Stimulated activated CD8-positive, alpha-beta memory T cell treated with anti-CD3 and anti-CD28 coated beads, Interleukin-12 subunit alpha, Interleukin-12 subunit beta, amount 100 ng/mL, for 24 hours (primary cell): ENCODE measurements around the gene STK10.
"Not testable (repeated sequence)": the region's sequence is repeated elsewhere in the genome, so short reads cannot be mapped to it uniquely, and the experiment has no call there.

Source experiments
- DNase-seq: peaks from one replicate; pipeline ENCODE4 v3.0.0-alpha.2; 2020; ENCODE audit errors: extremely low read depth

STK10 gene

GRCh38 chr5:172166030-172166826, 21.8 kb downstream of the STK10 start:
- DNase-seq = no peak

GRCh38 chr5:172165465-172165864, 22.6 kb downstream of the STK10 start:
- no peak for DNase-seq

GRCh38 chr5:172164769-172165212, 23.2 kb downstream of the STK10 start:
- DNase-seq = no peak

DNA sequence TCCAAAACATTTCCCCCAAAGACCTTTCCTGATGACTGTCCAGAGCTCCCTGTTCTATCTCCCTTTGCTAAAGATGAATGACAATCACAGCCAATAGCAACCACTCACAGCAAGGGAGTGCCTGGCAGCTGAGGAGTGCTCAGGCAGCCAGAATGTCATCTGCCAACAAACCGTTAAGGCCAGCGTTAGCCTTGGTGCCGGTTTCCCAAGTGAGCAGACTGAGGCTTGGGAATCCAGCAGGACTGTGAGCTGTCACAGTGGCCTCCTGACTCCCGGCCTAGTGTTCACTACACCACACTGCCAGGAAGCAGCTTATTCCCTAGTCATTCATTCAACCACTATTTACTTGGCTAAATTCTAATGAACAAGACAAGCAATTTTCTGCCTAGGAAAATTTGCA, 24.7 kb downstream of the STK10 start:
- DNase-seq = no peak

DNA sequence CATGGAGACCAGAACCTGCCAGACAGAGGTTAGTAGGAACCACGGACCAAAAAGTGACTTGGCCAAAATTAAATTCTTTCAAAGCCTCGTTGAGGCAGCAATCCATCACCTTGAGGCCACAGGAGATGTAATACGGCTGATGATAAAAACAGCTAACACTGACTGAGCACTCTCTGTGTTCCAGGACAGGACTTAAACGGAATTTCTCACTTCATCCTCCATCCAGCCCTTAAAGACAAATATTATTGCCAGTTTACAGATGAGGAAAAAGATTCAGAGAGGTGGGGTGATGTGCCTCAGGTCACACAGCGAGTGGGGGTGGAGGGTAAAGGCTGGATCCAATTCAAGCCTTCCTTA, 25.1 kb downstream of the STK10 start:
- DNase-seq = no peak

GRCh38 chr5:172162323-172162986, 25.6 kb downstream of the STK10 start:
- DNase-seq = no peak

- DNase-seq = no peak
Observed at GRCh38 chr5:172160506-172160905, 27.5 kb downstream of the STK10 start.

GRCh38 chr5:172159016-172159415, 29.0 kb downstream of the STK10 start:
- no peak for DNase-seq

DNA sequence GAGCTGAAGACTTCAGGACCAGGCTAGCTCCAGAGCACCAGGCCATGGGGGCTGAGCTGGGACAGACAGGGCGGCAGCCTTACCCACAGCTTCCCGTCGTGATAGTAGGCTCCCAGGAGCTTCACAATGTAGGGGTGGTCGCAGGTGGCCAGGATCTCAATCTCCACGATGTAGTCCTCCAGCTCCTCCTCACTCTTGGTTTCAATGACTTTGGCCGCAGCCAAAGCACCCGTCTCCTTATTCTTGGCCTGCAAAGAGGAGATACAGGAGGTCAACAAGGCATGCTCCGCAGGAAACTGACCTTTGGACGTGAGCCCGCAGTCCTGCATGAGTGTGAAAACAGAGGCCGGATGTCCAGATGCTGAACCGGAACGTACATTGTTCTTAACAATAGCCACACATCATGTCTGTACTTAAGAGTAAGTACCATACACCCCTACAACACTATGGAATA, 31.5 kb downstream of the STK10 start:
- DNase-seq = no peak

- DNase-seq = not testable (repeated sequence)
Observed at GRCh38 chr5:172155101-172155500, 32.9 kb downstream of the STK10 start.

- DNase-seq = no peak
Observed at GRCh38 chr5:172153695-172154094, 34.3 kb downstream of the STK10 start.

GRCh38 chr5:172151661-172152210, 36.3 kb downstream of the STK10 start:
- DNase-seq = no peak

DNA sequence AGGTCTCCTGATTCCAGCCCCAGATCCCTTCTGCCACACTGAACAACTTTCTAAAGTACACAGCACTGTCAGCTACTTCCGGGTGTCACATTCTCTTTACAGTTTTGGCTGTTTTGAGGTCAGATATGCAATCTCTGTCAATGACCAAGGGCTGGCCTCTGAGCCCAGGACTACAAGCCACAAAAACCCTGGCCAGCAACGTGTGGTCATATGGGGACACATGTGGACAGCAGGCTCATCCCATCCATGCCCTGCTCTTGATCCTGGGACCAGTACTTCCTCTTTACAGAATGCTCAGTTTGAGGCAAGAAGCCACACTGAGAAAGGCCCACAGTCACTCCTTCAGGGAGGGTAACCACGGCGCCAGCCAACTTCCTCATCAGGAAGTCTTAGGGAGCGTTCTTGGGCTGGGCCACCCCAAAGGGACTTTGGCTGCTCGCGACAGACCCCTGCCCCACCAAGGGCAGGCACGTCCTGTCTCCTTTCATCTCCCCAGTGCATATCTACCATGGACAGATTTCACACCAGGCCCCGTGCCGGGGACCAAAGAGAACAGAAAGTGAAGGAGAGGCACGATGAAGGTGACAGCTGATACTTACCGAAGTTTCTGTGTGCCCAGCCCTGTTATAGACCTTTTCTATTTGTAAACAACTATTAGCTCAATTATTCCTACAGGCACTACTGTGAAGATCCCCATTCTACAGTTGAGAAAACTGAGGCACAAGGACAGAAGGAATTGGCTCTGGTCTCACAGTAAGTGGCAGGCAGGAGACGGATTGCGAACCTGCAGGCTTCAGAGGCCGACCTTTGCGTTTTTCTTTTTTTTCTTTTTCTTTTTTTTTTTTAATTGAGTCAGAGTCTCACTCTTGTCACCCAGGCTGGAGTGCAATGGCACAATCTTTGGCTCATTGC, 37.3 kb downstream of the STK10 start:
- DNase-seq = no peak

DNA sequence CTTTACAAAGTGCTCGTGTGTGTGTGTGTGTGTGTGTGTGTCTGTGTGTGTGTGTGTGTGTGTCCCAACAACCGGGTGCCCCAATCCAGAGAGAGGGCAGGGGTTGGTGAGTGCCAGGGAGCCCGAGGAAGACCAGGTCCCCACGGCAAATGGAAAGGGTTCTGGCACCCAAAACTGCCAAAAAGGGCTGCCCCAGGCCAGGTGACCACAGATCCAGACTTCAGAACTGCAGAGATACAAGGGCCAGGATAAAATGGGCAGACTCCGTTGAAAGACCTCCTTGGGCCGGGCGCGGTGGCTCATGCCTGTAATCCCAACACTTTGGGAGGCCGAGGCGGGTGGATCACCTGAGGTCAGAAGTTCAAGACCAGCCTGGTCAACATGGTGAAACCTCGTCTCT, 38.5 kb downstream of the STK10 start:
- not testable (repeated sequence) for DNase-seq

DNA sequence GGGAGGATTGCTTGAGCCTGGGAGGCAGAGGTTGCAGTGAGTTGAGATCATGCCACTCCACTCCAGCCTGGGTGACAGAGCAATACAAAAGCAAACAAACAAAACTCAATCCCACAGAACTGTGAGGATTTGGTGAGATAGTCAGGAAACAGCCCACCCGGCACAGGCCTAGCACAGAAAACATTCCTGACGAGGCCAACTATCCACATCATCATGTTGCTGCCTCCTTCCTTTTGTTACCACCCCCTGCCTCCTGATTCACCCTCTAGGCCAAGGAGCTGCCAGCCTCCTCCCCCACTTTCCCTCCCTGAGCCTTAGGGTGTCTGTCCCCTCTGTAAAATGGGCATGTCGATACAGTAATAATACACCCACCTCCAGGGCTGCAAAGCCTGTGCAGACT, 39.0 kb downstream of the STK10 start:
- DNase-seq = no peak

DNA sequence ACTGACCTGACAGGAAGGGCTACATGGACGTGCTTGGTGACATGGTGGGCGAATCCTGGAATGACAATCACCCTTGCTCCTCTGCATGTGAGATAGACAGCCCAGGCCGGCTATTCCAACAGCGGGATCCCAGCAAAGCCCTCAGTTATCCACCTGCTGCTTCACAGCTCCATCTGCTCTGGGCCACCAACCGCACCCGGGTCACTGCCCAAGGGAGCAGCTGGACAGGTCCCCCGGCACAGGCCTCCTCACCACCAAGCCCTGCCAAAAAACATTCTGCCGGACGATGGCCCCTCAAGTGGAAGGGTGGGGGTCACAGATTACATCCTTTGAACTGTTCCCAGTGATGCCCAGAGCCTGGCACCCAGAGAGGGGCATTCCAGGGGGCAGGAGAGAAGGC, 39.6 kb downstream of the STK10 start:
- DNase-seq = no peak

- DNase-seq = no peak
Observed at GRCh38 chr5:172147857-172148256, 40.2 kb downstream of the STK10 start.

DNA sequence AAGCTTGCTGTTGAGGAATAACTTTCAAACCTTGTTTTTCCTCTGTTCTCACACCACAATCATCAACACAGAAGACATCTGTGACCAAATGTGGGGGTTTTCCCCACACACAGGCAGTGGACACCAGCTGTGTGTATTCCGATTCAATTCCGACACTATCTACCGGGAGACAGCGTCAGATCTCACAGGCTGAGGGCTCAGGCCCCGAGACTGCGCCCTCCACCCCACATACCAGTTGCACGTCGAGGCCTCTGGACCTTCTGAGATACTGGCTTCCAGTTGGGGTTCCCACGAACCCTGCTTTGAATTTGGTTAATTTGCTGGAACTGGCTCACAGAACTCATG, 41.3 kb downstream of the STK10 start:
- DNase-seq = no peak

- no peak for DNase-seq
Observed at GRCh38 chr5:172145870-172146747, 41.9 kb downstream of the STK10 start.

DNA sequence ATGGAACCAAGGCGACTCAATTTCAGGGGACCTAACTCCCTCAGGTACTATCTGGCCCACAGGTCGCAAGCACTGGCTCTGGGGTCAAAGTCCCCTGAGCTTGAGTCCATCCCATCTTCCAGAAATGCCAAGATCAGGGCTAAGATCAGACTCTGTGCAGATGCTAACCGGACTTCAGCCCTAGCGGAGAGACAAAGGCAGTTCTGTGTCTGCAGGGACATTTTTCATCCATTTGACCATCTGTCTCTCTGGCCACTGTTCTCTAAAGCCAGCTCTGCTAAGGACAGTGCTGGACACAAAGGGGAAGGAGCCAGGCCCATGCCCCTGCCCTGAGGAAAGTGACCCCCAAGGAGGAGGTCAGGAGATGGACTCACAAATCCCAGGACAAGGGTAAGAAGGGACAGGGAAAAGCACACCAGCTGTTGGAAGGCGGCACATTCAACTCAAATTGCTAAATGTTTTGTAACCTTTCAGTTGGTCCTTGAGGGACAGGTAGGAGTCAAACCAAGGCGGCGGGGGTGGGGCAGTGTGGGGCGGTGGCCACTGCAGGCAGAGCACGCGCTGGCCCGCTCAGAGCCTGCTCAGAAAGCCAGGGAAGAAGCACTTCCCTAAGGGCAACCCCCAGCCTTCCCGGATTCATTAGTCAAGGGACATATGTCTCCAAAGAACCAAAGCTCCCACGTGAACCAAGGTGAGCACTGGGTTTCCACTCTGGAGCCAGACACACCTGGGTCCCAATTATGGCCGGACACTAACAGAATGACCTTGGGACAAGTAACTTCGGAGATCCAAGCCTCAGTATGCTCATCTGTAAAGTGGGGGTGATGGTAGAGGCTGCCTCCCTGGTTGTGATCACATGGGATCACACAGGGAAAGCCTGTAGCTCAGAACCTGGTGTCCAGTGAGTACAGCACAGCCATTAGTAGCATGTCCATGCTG, 42.8 kb downstream of the STK10 start:
- no peak for DNase-seq
